Left lung (tissue), 10 donors: Measurements from ENCODE around the gene B4GAT1. TPM values are rescaled to one million over a fixed set of nuclear protein-coding genes. Genes with fewer than 3 reads are reported as not detected.
"Not testable (repeated sequence)": the region's sequence is repeated elsewhere in the genome, so short reads cannot be mapped to it uniquely, and the experiment has no call there.

Experiments used
- ATAC-seq: fragments of 200-7000 bp; cut with Tn5 transposase; one replicate; pipeline ENCODE4 v1.9.1; 2020; ENCODE audit warnings: moderate library complexity
- DNase-seq, 4 donors: peaks; one replicate each; pipeline ENCODE4 v3.0.0-alpha.2; 2013 to 2020
- H3K27ac ChIP-seq, 2 donors: fragments of 200-600 bp; sonication (generic) in 1 of 2; one replicate each; pipeline versions ENCODE4 v1.5.0 to v1.8.0; 2020 to 2021
- H3K27me3 ChIP-seq, 2 donors: fragments of 200-600 bp; sonication (generic) in 1 of 2; one replicate each; pipeline versions ENCODE4 v1.5.0 to v1.8.0; 2020 to 2021
- H3K36me3 ChIP-seq, 2 donors: fragments of 200-600 bp; sonication (generic) in 1 of 2; one replicate each; pipeline versions ENCODE4 v1.5.0 to v1.8.0; 2020 to 2021
- H3K4me1 ChIP-seq, 2 donors: fragments of 200-600 bp; one replicate each; pipeline ENCODE4 v1.8.0; 2021
- H3K4me3 ChIP-seq, 2 donors: fragments of 200-600 bp; sonication (generic) in 1 of 2; one replicate each; pipeline versions ENCODE4 v1.5.0 to v1.8.0; 2020 to 2021; ENCODE audit warnings: mild to moderate bottlenecking in 1 of 2
- H3K9me3 ChIP-seq, 2 donors: fragments of 200-600 bp; sonication (generic) in 1 of 2; one replicate each; pipeline versions ENCODE4 v1.5.0 to v1.8.0; 2020 to 2021
- CTCF ChIP-seq, 2 donors: fragments of 200-600 bp; sonication (generic) in 1 of 2; IDR thresholded peaks; one replicate each; pipeline versions ENCODE4 v1.5.0 to v1.8.0; 2021; ENCODE audit warnings: antibody characterized with exemption in 2 of 2
- intact Hi-C, 2 donors: fragments of 100-400 bp; cut with DNase I; formaldehyde crosslinking; loops; one replicate each; pipeline versions ENCODE4 v1.11.2 to v1.14.2; 2022
- polyA plus RNA-seq, 6 donors: library from polyadenylated mRNA; unstranded; fragments of 120-200 nt; gene quantifications; one replicate each; pipeline ENCODE4 v1.2.1, GENCODE V29; 2013; ENCODE audit not compliant: insufficient read length in 6 of 6
- total RNA-seq, 2 donors: library from RNA; stranded (reverse); fragmentation: NEBNext Ultra II Directional; extraction: Animal tissue kit (Norgen Biotek cat#: 25700); gene quantifications; one replicate each; pipeline ENCODE4 v1.2.1, GENCODE V29; 2021
- donor health status: DM: no; HTN: yes; CAD: no.
- donor health status: DM: no; HTN: no; CAD: no.

Gene B4GAT1
- total and polyA plus RNA-seq, 8 donors = 22.9 to 35.9 (median 30.2) TPM

- Histone ChIP-seq H3K4me3 (no peak overlapping the region), H3K36me3 (no peaks in the 10 kb centered on the region), H3K27ac (peak overlapping the region in 1 of 2 donors; percentile 33), H3K27me3 (no peaks in the 10 kb centered on the region), H3K4me1 (peaks cover 0 to 8% of the 10 kb centered on the region in 2 donors), H3K9me3 (no peaks in the 10 kb centered on the region)
- TF ChIP-seq CTCF (IDR thresholded peaks at IDR 0.05) = no peak
- peak in 1 of 4 donors; percentile 57 for DNase-seq
- peak; percentile 69 for ATAC-seq
- intact Hi-C loops = no loop called here
Measured at GRCh38 chr11:66362481-66363147, 15.2 kb upstream of the B4GAT1 start.

- peaks cover 0 to 8% of the 10 kb centered on the region in 2 donors for H3K4me1 ChIP-seq
- no peak for ATAC-seq
- H3K4me3 ChIP-seq = no peak overlapping the region
- intact Hi-C loops = no loop called here
- H3K9me3 ChIP-seq = no peaks in the 10 kb centered on the region
- no peaks in the 10 kb centered on the region for H3K27me3 ChIP-seq
- no peaks in the 10 kb centered on the region for H3K36me3 ChIP-seq
- DNase-seq = no peak
- no peak overlapping the region for H3K27ac ChIP-seq
- TF ChIP-seq CTCF (IDR thresholded peaks at IDR 0.05) = no peak
Measured at GRCh38 chr11:66361502-66361941, 14.1 kb upstream of the B4GAT1 start.

- H3K27ac ChIP-seq = no peak overlapping the region
- peaks cover 0 to 8% of the 10 kb centered on the region in 2 donors for H3K4me1 ChIP-seq
- no peak for TF ChIP-seq CTCF (IDR thresholded peaks at IDR 0.05)
- intact Hi-C loops = no loop called here
- no peak for DNase-seq
- H3K9me3 ChIP-seq = no peaks in the 10 kb centered on the region
- ATAC-seq = no peak
- no peak overlapping the region for H3K4me3 ChIP-seq
- H3K36me3 ChIP-seq = no peaks in the 10 kb centered on the region
- no peaks in the 10 kb centered on the region for H3K27me3 ChIP-seq
Measured at GRCh38 chr11:66360406-66361073, 13.1 kb upstream of the B4GAT1 start.

GRCh38 chr11:66359662-66360087 lies 12.2 kb upstream of the B4GAT1 start:
- Histone ChIP-seq H3K36me3 (no peaks in the 10 kb centered on the region), H3K27me3 (no peaks in the 10 kb centered on the region), H3K4me3 (no peak overlapping the region), H3K4me1 (peaks cover 0 to 8% of the 10 kb centered on the region in 2 donors), H3K9me3 (no peaks in the 10 kb centered on the region), H3K27ac (no peak overlapping the region)
- no peak for DNase-seq
- TF ChIP-seq CTCF (IDR thresholded peaks at IDR 0.05) = no peak
- intact Hi-C loops = no loop called here
- ATAC-seq = no peak

- H3K36me3 ChIP-seq, ATAC-seq, intact Hi-C loops, H3K4me3 ChIP-seq, H3K27me3 ChIP-seq, H3K9me3 ChIP-seq, DNase-seq: not testable (repeated sequence)
- Histone ChIP-seq H3K4me1 (peaks cover 15 to 23% of the 10 kb centered on the region in 2 donors), H3K27ac (peak overlapping the region in 1 of 2 donors; percentile 17)
Measured at GRCh38 chr11:66350560-66351235, 3.3 kb upstream of the B4GAT1 start.
